Esophagus muscularis mucosa (tissue), 4 donors: ENCODE results near the gene MRNIP. TPM values are rescaled to one million over a fixed set of nuclear protein-coding genes. Genes with fewer than 3 reads are reported as not detected.
"Not testable (repeated sequence)": the region's sequence is repeated elsewhere in the genome, so short reads cannot be mapped to it uniquely, and the experiment has no call there.

Source experiments
- DNase-seq: peaks from one replicate; pipeline ENCODE4 v3.0.0-alpha.2; 2017; ENCODE audit errors: extremely low spot score
- H3K27ac ChIP-seq, 4 donors: fragments of 200-600 bp; sonication (generic); replicated peaks in 1 of 4; 1 replicate in 3 of 4; 2 replicates in 1 of 4; pipeline ENCODE4 v1.5.1; 2016 to 2019; ENCODE audit warnings: mild to moderate bottlenecking in 1 of 4
- H3K27me3 ChIP-seq, 4 donors: fragments of 200-600 bp; sonication (generic); one replicate each; pipeline versions ENCODE4 v1.5.1 to v1.6.0; 2016 to 2019
- H3K36me3 ChIP-seq, 4 donors: fragments of 200-600 bp; sonication (generic); one replicate each; pipeline ENCODE4 v1.5.1; 2016 to 2019
- H3K4me1 ChIP-seq, 4 donors: fragments of 200-600 bp; sonication (generic); one replicate each; pipeline ENCODE4 v1.5.1; 2016 to 2019
- H3K4me3 ChIP-seq, 4 donors: fragments of 200-600 bp; sonication (generic); 1 replicate in 2 of 4; 2 replicates in 2 of 4; pipeline ENCODE4 v1.5.1; 2016 to 2019; ENCODE audit warnings: mild to moderate bottlenecking in 4 of 4, moderate library complexity in 1 of 4
- H3K9me3 ChIP-seq, 4 donors: fragments of 200-600 bp; sonication (generic); 1 replicate in 3 of 4; 2 replicates in 1 of 4; pipeline ENCODE4 v1.5.1; 2016 to 2019
- CTCF ChIP-seq, 3 experiments: fragments of 200-600 bp in 2 of 3; fragments of 450-650 bp in 1 of 3; sonication (generic) in 2 of 3; IDR thresholded peaks; one replicate each; pipeline ENCODE4 v1.5.1; 2017 to 2019; ENCODE audit warnings: antibody characterized with exemption in 3 of 3, mild to moderate bottlenecking in 2 of 3, moderate library complexity in 1 of 3
- EP300 ChIP-seq: sonication (generic); formaldehyde crosslinking; IDR thresholded peaks from one replicate; pipeline ENCODE4 v1.6.1; 2017; ENCODE audit warnings: antibody characterized with exemption
- POLR2A ChIP-seq: fragments of 450-650 bp; IDR thresholded peaks from one replicate; pipeline ENCODE4 v1.6.1; 2017; ENCODE audit warnings: antibody characterized with exemption, moderate library complexity, mild to moderate bottlenecking, low read depth
- POLR2AphosphoS5 ChIP-seq, 2 donors: sonication (generic); formaldehyde crosslinking; IDR thresholded peaks; one replicate each; pipeline ENCODE4 v1.6.1; 2017; ENCODE audit warnings: antibody characterized with exemption in 2 of 2
- WGBS: methylation state at CpG from one replicate; pipeline ENCODE4 v1.1.5; 2018; 5-methylcytosine and 5-hydroxymethylcytosine counted together
- intact Hi-C: fragments of 100-400 bp; cut with DNase I; formaldehyde crosslinking; loops from one replicate; pipeline ENCODE4 v1.15.1; 2023
- total RNA-seq, 4 donors: library from RNA; depleted of rRNA; stranded (reverse); fragments of >200 nt; gene quantifications; one replicate each; pipeline versions ENCODE4 v1.1.0 to v1.2.1, GENCODE V29; 2016

MRNIP gene
- total RNA-seq, 4 donors from 2014 or later = 21.2 to 34.2 (median 23.3) TPM

GRCh38 chr5:179874136-179874535 is 15.5 kb upstream of the MRNIP start:
- WGBS = 100% methylated on average over 1 of the region's 3 CpGs
- H3K27me3 ChIP-seq = no peaks in the 10 kb centered on the region
- H3K27ac ChIP-seq = no peak overlapping the region
- no peaks in the 10 kb centered on the region for H3K9me3 ChIP-seq
- H3K4me1 ChIP-seq = peaks cover 0 to 9% (median 0%) of the 10 kb centered on the region in 4 donors
- intact Hi-C loops = no loop called here
- no peak for DNase-seq
- H3K36me3 ChIP-seq = peaks cover 49 to 96% (median 88%) of the 10 kb centered on the region in 4 donors
- no peak overlapping the region for H3K4me3 ChIP-seq
- TF ChIP-seq CTCF (IDR thresholded peaks at IDR 0.05) = no peak

GRCh38 chr5:179873588-179874110 is 15.0 kb upstream of the MRNIP start:
- 92% methylated on average over 2 of the region's 7 CpGs for WGBS
- no peak overlapping the region for H3K4me3 ChIP-seq
- TF ChIP-seq CTCF (IDR thresholded peaks at IDR 0.05) (no peak), POLR2A (no peak), POLR2AphosphoS5 (IDR thresholded peaks at IDR 0.05) (no peak), EP300 (no peak)
- peaks cover 0 to 9% (median 0%) of the 10 kb centered on the region in 4 donors for H3K4me1 ChIP-seq
- H3K36me3 ChIP-seq = peaks cover 45 to 96% (median 87%) of the 10 kb centered on the region in 4 donors
- no peaks in the 10 kb centered on the region for H3K9me3 ChIP-seq
- H3K27ac ChIP-seq = no peak overlapping the region
- DNase-seq = no peak
- intact Hi-C loops = no loop called here
- no peaks in the 10 kb centered on the region for H3K27me3 ChIP-seq

GRCh38 chr5:179872828-179873575 is 14.4 kb upstream of the MRNIP start:
- 94% methylated on average over 11 of the region's 14 CpGs for WGBS
- TF ChIP-seq POLR2AphosphoS5 (IDR thresholded peaks at IDR 0.05) = no peak
- no peak for TF ChIP-seq CTCF (IDR thresholded peaks at IDR 0.05)
- no peak for TF ChIP-seq POLR2A
- no peak for TF ChIP-seq EP300
- no peaks in the 10 kb centered on the region for H3K27me3 ChIP-seq
- H3K9me3 ChIP-seq = no peaks in the 10 kb centered on the region
- intact Hi-C loops = no loop called here
- no peak for DNase-seq
- H3K4me3 ChIP-seq = no peak overlapping the region
- no peak overlapping the region for H3K27ac ChIP-seq
- peaks cover 38 to 96% (median 86%) of the 10 kb centered on the region in 4 donors for H3K36me3 ChIP-seq
- H3K4me1 ChIP-seq = peaks cover 0 to 9% (median 0%) of the 10 kb centered on the region in 4 donors

GRCh38 chr5:179872055-179872827 is 13.6 kb upstream of the MRNIP start:
- no peak for TF ChIP-seq EP300
- no peak for TF ChIP-seq POLR2AphosphoS5 (IDR thresholded peaks at IDR 0.05)
- TF ChIP-seq POLR2A = no peak
- TF ChIP-seq CTCF (IDR thresholded peaks at IDR 0.05) = no peak
- intact Hi-C loops = no loop called here
- H3K4me1 ChIP-seq = peaks cover 0 to 9% (median 0%) of the 10 kb centered on the region in 4 donors
- 89% methylated on average over 14 of the region's 18 CpGs for WGBS
- H3K36me3 ChIP-seq = peaks cover 35 to 98% (median 87%) of the 10 kb centered on the region in 4 donors
- DNase-seq = no peak
- H3K9me3 ChIP-seq = no peaks in the 10 kb centered on the region
- no peak overlapping the region for H3K4me3 ChIP-seq
- no peak overlapping the region for H3K27ac ChIP-seq
- no peaks in the 10 kb centered on the region for H3K27me3 ChIP-seq

- 74% methylated on average over 11 of the region's 14 CpGs for WGBS
- DNase-seq, H3K4me1 ChIP-seq, H3K27me3 ChIP-seq, H3K9me3 ChIP-seq, H3K4me3 ChIP-seq, H3K27ac ChIP-seq, intact Hi-C loops: not testable (repeated sequence)
- H3K36me3 ChIP-seq = peaks cover 35 to 98% (median 91%) of the 10 kb centered on the region in 4 donors
Observed at GRCh38 chr5:179871533-179871932, 12.9 kb upstream of the MRNIP start.
